HG03442 (cell line): ENCODE results near the gene EID1.

Experiments
- ATAC-seq: cut with Tn5 transposase; IDR thresholded peaks from one replicate; pipeline ENCODE4 v1.9.1; 2021; ENCODE audit warnings: mild to moderate bottlenecking, moderate library complexity; ENCODE audit not compliant: unreplicated experiment

The EID1 gene

DNA sequence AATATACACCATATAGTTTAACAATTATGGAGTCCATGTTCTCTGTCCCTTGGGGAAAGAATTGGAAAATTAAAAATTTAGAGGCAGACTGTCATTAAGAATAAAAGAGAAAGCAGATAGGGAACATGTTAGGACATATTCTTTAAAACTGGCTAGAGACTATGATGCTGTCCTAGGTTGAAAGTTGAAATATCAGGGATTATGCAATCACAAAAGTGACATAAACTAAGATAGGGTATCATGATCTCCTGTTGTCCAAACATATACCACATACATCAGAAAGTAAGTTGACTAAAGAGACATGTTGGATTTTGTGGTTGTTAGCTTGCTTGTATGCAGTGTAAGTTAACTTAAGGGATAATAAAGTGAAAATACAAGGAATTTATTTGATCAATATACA is 9.9 kb upstream of the EID1 start:
- ATAC-seq: no peak

GRCh38 chr15:48868536-48868935 is 9.4 kb upstream of the EID1 start:
- no peak for ATAC-seq

DNA sequence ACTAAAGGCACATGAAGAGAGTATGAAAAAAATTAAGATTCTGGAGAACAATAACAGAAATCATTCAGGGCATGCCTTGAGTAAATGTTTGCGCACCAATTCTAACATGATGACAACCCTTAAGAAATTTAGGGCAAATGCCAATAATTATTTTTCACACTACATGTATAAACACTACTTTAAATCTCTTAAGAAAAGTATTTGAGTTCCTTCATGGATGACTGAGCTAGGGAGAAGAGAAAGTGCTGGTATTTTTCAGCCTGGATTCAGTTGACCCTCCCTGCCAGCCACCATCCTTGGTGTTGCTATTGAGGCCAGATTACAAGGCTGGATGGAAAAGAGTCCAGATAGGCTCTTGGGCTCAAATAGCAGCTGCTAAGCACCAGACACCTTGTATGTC is 8.0 kb upstream of the EID1 start:
- no peak for ATAC-seq

GRCh38 chr15:48871542-48871941 is 6.4 kb upstream of the EID1 start:
- ATAC-seq: no peak

DNA sequence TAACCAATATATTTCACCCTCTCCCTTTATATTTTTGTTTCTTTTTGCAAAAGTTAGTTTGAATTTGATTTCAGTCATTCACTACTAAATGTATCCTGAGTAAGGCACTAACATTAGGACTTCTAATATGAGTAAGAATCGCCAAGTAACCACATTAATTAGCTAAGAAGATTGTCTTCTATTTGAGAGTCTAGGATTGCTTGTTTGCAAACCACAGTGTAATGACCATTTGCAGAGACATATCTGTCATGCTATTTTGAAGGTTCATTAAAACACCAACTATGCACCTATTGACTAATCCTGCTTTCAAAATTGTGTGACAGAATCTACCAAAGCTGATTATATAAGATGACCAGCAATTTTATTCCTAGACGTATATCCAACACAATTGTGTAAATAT is 5.3 kb upstream of the EID1 start:
- ATAC-seq: no peak

DNA sequence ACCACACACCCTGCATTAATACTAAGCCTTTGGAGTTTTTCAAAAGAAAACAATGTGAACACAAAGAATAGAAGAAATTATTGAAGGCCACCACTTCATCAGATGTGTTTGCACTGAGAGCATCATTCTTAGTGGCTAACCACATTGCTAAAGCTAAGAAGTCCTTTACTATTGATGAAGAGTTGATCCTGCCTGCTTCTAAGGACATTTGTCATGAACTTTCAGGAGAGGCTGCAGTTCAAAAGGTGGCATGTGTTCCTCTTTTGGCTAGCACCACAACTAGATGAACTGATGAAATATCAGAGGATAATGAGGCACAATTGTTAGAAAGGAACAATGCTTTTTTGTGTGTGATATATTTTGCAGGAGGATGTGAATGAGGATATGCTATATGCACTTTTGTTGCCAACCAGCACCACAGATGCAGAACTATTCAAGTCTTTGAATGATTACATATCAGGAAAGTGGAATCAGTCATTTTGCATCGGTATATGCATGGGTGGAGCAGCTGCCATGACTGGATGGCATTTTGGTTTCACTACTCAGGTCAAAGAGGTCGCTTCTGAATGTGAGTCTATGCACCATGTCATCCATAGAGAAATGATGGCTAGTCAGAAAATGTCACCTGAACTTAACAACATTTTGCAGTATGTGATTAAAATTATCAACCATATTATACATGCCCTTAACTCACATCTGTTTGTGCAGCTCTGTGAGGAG is 2.5 kb upstream of the EID1 start:
- ATAC-seq: no peak

GRCh38 chr15:48876057-48876456 is 1.9 kb upstream of the EID1 start:
- ATAC-seq: no peak

GRCh38 chr15:48880070-48880634 is 2.2 kb downstream of the EID1 start:
- ATAC-seq: no peak

GRCh38 chr15:48883699-48884098 is 5.8 kb downstream of the EID1 start:
- no peak for ATAC-seq

DNA sequence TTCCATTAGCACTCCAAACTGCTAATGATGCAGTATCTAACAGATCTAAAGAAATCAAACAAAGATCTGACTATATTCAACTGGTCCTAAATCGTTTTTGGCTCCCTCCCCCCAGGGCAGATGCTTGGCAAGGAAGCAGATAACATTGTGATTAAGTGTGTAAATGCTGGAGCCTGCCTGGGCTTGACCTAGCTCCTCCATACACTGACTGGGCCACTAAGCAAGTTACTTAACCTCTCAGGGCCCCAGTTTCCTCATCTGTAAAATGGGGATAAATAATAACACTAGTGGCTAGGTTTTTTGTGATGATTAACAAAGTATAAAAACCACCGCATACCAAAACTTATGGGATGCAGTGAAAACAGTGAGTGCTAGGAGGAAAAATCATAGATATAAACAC is 9.2 kb downstream of the EID1 start:
- ATAC-seq: no peak

GRCh38 chr15:48888191-48888590 is 10.3 kb downstream of the EID1 start:
- no peak for ATAC-seq

DNA sequence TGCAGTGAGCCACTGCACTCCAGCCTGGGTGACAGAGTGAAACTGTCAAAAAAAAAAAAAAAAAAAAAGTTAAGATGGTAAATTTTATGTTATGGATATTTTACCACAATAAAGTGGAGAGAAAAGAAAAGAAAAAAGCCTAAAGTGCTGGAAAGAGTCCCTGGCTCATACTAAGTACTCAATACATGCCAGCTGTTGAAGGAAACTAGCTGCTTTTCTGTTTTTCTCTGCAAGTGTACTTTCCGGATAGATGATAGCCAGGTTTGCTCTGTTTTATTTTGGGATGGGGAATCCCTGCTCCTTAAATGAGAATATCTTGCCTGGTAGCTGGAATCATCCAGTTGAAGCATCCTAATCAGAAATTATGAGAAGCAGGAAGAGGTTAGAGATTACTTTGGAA is 10.9 kb downstream of the EID1 start:
- no peak for ATAC-seq

GRCh38 chr15:48889925-48890324 is 12.0 kb downstream of the EID1 start:
- ATAC-seq: no peak

- no peak for ATAC-seq
Observed at GRCh38 chr15:48890375-48890972, 12.5 kb downstream of the EID1 start.

- ATAC-seq: no peak
Observed at GRCh38 chr15:48891232-48891765, 13.4 kb downstream of the EID1 start.

DNA sequence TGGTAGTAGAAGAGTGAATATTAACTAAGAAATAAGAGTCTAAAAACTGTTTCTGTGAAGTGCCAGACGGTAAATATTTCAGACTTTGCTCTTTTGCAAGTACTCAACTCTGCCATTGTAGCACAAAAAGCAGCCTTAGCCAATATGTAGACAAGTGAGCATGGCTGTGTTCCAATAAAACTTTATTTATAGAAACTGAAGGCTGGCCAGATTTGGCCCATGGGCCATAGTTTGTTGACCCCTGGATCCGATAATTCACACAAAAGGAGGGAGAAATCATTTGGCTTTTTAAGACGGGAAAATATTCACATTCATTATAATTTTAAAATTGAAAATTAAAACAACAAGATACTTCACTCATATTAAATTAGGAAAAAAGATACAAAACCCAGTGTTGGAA is 15.4 kb downstream of the EID1 start:
- ATAC-seq: no peak

GRCh38 chr15:48896869-48897814 is 19.2 kb downstream of the EID1 start:
- ATAC-seq: no peak

GRCh38 chr15:48898032-48898431 is 20.1 kb downstream of the EID1 start:
- no peak for ATAC-seq

DNA sequence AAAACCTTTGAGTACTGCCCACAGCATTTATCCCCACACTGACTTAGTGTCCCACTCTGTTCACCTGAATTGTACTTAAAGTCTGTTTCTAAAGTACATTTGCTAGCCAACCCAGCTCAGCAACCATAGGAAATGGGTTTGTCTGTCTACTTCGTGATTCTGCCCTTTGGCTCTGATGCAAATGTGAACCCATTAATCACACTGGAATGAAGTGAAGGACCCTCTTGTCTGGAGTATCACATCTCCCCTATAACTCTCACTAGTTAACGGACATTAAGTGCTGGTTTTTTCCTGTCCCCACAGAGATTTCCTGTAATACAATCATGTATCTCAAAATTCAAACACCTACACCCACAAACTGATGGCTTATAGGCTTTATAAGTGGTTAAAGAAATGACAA is 20.5 kb downstream of the EID1 start:
- ATAC-seq: no peak

GRCh38 chr15:48899793-48900192 is 21.9 kb downstream of the EID1 start:
- ATAC-seq: no peak

DNA sequence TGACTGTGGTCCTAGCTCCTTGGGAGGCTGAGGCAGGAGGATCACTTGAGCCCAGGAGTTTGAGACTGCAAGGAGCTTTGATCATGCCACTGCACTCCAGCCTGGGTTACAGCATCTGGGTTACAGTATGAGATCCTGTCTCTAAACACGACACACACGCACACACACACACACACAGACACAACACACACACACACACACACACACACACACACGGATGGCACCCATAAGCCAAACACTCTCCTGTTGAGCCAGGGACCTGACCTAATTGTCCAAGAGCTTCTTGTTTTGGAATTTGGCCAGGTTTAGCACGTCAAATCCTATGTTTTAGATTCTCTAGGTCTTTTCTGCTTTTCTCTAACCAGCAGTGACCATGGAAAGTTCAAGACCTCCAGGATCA is 26.8 kb downstream of the EID1 start:
- no peak for ATAC-seq
